Smooth muscle cell (in vitro differentiated cells): ENCODE data around the gene ALS2CL. TPM values are rescaled to one million over a fixed set of nuclear protein-coding genes. Genes with fewer than 3 reads are reported as not detected.

Experiments
- DNase-seq: peaks from one replicate; lab custom pipeline; 2025; ENCODE audit not compliant: unreplicated experiment; lab: John Stamatoyannopoulos, UW
- H2AFZ ChIP-seq: fragments of 200-600 bp; sonication (generic); 2 replicates; pipeline ENCODE4 v1.6.0; 2016; ENCODE audit warnings: antibody characterized with exemption, low read depth, mild to moderate bottlenecking
- H3F3A ChIP-seq: fragments of 200-600 bp; sonication (generic); 2 replicates; pipeline ENCODE4 v1.6.0; 2017; ENCODE audit warnings: antibody characterized with exemption, low read depth
- H3K27ac ChIP-seq: fragments of 200-600 bp; sonication (generic); 2 replicates; pipeline ENCODE4 v1.5.1; 2016; ENCODE audit warnings: low read depth, mild to moderate bottlenecking
- H3K27me3 ChIP-seq: fragments of 200-600 bp; sonication (generic); 2 replicates; pipeline ENCODE4 v1.6.1; 2016; ENCODE audit warnings: low read depth, mild to moderate bottlenecking
- H3K36me3 ChIP-seq: fragments of 200-600 bp; sonication (generic); 2 replicates; pipeline ENCODE4 v1.5.1; 2016; ENCODE audit warnings: low read depth
- H3K4me1 ChIP-seq: fragments of 200-600 bp; sonication (generic); 2 replicates; pipeline ENCODE4 v1.5.1; 2016; ENCODE audit warnings: low read depth
- H3K4me2 ChIP-seq: fragments of 200-600 bp; sonication (generic); 2 replicates; pipeline ENCODE4 v1.6.0; 2016; ENCODE audit warnings: mild to moderate bottlenecking
- H3K4me3 ChIP-seq: fragments of 200-600 bp; sonication (generic); 2 replicates; pipeline ENCODE4 v1.5.1; 2016; ENCODE audit warnings: mild to moderate bottlenecking
- H3K79me2 ChIP-seq: fragments of 200-600 bp; sonication (generic); 2 replicates; pipeline ENCODE4 v1.6.0; 2016; ENCODE audit warnings: low read depth, mild to moderate bottlenecking
- H3K9ac ChIP-seq: fragments of 200-600 bp; sonication (generic); 2 replicates; pipeline ENCODE4 v1.6.0; 2016; ENCODE audit warnings: low read depth
- H3K9me3 ChIP-seq: fragments of 200-600 bp; sonication (generic); replicated peaks from 2 replicates; pipeline ENCODE4 v1.5.1; 2016; ENCODE audit warnings: low read depth
- H4K20me1 ChIP-seq: fragments of 200-600 bp; sonication (generic); 2 replicates; pipeline ENCODE4 v1.6.0; 2016; ENCODE audit warnings: low read depth
- CTCF ChIP-seq: fragments of 200-600 bp; sonication (generic); IDR thresholded peaks from 2 replicates; pipeline ENCODE4 v1.5.1; 2017; ENCODE audit warnings: borderline replicate concordance, mild to moderate bottlenecking, antibody characterized with exemption; ENCODE audit not compliant: insufficient read depth, poor library complexity, severe bottlenecking
- WGBS: methylation state at CpG from one replicate; pipeline ENCODE4 v1.1.7; 2016; ENCODE audit warnings: low lambda C conversion rate; 5-methylcytosine and 5-hydroxymethylcytosine counted together
- polyA plus RNA-seq: library from polyadenylated mRNA; unstranded; fragments of >200 nt; fragmentation: Nextera tagmentation; extraction: Ambion mirVana; gene quantifications from 2 replicates; pipeline ENCODE4 v1.2.1, GENCODE V29; 2016
- total RNA-seq: library from RNA; depleted of rRNA; stranded (reverse); fragments of >200 nt; gene quantifications from 2 replicates; pipeline ENCODE4 v1.2.3, GENCODE V29; 2014

ALS2CL gene
- total and polyA plus RNA-seq, 2 experiments from 2014 or later = 8.5 to 9.4 TPM

GRCh38 chr3:46713898-46714552 is 20.5 kb upstream of the ALS2CL start:
- Histone ChIP-seq H2AFZ (no peak overlapping the region), H3K27me3 (no peaks in the 10 kb centered on the region), H3K4me2 (no peak overlapping the region), H3K79me2 (no peaks in the 10 kb centered on the region), H3K4me1 (no peaks in the 10 kb centered on the region), H4K20me1 (no peaks in the 10 kb centered on the region), H3K4me3 (no peak overlapping the region), H3K36me3 (no peaks in the 10 kb centered on the region), H3K9me3 (no peaks in the 10 kb centered on the region), H3K27ac (no peak overlapping the region), H3K9ac (no peak overlapping the region), H3F3A (no peaks in the 10 kb centered on the region)
- TF ChIP-seq CTCF = no peak
- 92% methylated on average over 22 of the region's 22 CpGs for WGBS
- no peak for DNase-seq

- H3K9me3 ChIP-seq = no peaks in the 10 kb centered on the region
- H3K27ac ChIP-seq = no peak overlapping the region
- H3K36me3 ChIP-seq = no peaks in the 10 kb centered on the region
- no peak for TF ChIP-seq CTCF
- H3K4me1 ChIP-seq = no peaks in the 10 kb centered on the region
- H3K79me2 ChIP-seq = no peaks in the 10 kb centered on the region
- no peaks in the 10 kb centered on the region for H3F3A ChIP-seq
- DNase-seq = no peak
- H3K4me3 ChIP-seq = no peak overlapping the region
- no peak overlapping the region for H3K9ac ChIP-seq
- H2AFZ ChIP-seq = no peak overlapping the region
- WGBS = 90% methylated on average over 14 of the region's 14 CpGs
- H3K4me2 ChIP-seq = no peak overlapping the region
- no peaks in the 10 kb centered on the region for H4K20me1 ChIP-seq
- no peaks in the 10 kb centered on the region for H3K27me3 ChIP-seq
Observed at GRCh38 chr3:46713050-46713897, 19.8 kb upstream of the ALS2CL start.

- no peak for DNase-seq
- Histone ChIP-seq H3K9ac (no peak overlapping the region), H3K4me2 (no peak overlapping the region), H3K9me3 (no peaks in the 10 kb centered on the region), H4K20me1 (no peaks in the 10 kb centered on the region), H3F3A (no peaks in the 10 kb centered on the region), H3K4me3 (no peak overlapping the region), H2AFZ (no peak overlapping the region), H3K4me1 (no peaks in the 10 kb centered on the region), H3K79me2 (no peaks in the 10 kb centered on the region), H3K27me3 (no peaks in the 10 kb centered on the region), H3K27ac (no peak overlapping the region), H3K36me3 (no peaks in the 10 kb centered on the region)
- no peak for TF ChIP-seq CTCF
- WGBS = 93% methylated on average over 10 of the region's 13 CpGs
Observed at GRCh38 chr3:46712191-46713049, 18.9 kb upstream of the ALS2CL start.
